Epithelial cell of prostate (primary cell): Measurements from ENCODE around the gene REEP6.
"Not testable (repeated sequence)": the region's sequence is repeated elsewhere in the genome, so short reads cannot be mapped to it uniquely, and the experiment has no call there.

Source experiments
- DNase-seq: peaks from one replicate; pipeline ENCODE4 v3.0.0-alpha.2; 2011; ENCODE audit warnings: low read depth, low spot score
- H3K27ac ChIP-seq: fragments of 450-650 bp; 2 replicates; pipeline ENCODE4 v1.5.1; 2017; ENCODE audit warnings: mild to moderate bottlenecking

REEP6 gene

GRCh38 chr19:1505012-1505411, 14.0 kb downstream of the REEP6 start:
- no peak for DNase-seq
- no peak overlapping the region for H3K27ac ChIP-seq

- DNase-seq, result no peak
- no peak overlapping the region for H3K27ac ChIP-seq
These were observed 15.3 kb downstream of the REEP6 start for GRCh38 chr19:1505991-1506881.

- DNase-seq, result no peak
- peak overlapping the region; percentile 60 for H3K27ac ChIP-seq
These were observed 16.2 kb downstream of the REEP6 start for GRCh38 chr19:1507192-1507660.

DNA sequence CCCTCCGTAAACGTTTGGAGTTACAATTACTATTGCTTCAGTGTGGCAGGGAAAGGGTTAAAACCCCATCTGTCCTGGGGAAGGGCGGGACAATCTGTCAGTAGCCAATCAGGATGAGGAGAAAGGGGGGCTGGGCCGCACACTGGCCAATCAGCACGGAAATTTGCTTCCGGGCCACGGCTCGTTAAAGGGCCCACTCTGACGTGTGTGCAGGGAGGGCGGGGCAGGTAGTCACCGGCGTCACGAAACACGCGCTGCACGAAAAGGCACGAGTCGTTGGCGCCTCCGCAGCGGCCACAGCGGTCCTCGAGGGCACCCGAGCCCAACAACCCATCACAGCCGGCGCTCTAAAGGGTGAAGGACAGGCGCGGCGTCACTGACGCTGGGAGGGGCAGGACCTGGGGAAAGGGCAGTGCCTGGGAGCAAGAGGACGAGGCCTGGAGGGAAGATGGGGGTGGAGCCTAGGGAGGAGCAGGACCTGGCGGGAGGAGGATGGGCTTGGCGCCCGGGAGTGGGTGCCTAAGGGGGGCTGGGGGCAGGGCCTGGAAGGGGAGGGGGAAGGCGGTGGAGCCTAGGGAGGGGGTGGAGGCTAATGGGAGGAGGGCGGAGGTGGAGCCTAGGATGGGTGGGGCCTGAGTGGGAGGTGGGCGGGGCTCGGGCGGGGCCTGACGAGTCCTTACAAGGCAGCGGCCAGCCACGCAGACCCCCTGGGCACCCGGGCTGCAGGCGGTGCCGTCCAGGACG, 17.0 kb downstream of the REEP6 start:
- H3K27ac ChIP-seq, result peak overlapping the region; percentile 60
- DNase-seq, result peak; percentile 73

GRCh38 chr19:1508507-1508856, 17.5 kb downstream of the REEP6 start:
- H3K27ac ChIP-seq, result peak overlapping the region; percentile 60
- DNase-seq, result no peak

DNA sequence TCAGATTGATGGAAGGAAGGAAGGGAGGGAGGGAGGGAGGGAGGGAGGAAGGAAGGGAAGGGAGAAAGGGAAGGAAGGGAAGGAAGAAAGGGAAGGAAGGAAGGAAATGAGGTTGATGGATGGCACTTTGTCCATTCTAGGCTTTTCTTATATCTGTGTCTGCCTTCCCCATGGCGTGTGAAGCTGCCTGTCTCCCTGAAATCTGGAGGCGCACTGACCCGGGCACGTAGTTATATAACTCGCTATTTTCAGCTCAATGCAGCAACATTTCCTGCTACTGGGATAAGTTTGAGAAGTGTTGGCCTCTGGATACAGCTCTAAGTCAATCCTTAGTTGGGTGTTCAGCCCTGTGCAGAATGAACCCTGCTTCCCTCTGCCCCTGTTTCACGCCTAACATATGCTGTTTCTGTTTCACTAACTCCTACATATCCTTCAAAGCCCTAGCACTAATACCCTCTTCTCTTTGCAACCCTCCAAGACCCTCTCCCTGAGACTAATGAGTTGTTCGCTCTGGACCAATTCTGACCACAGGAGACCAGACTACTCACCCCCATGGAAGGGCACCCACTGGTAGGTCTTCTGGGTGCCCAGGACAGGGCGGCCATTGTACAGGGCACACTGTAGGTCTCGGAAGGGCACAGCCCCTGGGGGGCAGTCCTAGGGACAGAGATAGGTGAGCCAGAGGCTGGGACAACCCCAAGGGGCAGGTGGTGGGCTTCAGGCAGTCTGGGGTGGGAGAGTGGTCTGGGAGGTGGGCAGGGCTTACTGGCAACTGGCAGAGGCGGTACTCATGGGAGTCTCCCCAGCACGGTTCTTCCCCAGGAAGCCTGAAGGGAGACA, 18.8 kb downstream of the REEP6 start:
- DNase-seq, result no peak
- H3K27ac ChIP-seq, result no peak overlapping the region

GRCh38 chr19:1510442-1510806, 19.4 kb downstream of the REEP6 start:
- no peak for DNase-seq
- H3K27ac ChIP-seq, result no peak overlapping the region

GRCh38 chr19:1510807-1511206, 19.8 kb downstream of the REEP6 start:
- DNase-seq, result no peak
- H3K27ac ChIP-seq, result no peak overlapping the region

DNA sequence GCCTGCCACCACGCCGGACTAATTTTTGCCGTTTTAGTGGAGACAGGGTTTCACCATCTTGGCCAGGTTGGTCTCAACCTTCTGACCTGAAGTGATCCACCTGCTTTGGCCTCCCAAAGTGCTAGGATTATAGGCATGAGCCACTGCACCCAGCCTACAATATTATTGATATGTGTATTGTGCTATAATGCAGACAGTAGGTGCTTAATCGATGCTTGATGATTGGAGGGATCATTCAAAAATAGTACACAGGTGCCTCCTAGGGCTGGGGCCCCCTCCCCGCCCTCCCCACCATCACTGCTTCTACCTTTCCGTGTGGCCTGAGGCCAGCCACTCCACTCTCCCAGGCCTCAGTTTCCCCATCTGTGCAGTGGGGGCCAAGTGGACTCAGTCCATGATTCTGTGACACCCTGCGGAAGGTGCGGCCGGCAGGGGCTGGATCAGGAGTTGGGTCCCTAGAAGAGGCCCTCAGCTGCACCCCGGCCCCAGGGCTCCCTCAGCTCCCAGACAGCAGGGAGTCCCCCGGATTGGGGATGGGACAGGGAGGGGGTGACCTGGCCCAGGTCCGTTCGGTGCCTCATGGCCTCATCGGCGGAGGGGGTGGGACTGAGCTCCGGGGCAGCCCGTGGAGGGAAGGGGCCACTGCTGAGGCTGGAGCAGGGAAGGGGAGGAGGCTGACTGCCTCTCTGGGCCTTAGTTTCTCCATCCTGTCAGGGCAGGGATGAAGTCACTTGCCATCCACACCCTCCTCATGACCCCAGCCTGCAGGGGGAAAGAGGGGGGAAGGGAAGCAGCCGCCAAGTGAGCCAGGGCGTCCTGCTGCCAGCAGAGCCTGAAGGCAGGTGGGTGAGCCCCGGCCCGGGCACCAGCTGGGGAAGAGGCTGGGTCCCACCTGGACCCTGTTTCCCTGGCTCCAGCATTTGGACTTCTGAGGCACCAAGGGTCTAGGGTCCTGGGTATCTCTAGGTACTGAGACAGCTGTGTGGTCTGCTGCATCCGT, 20.6 kb downstream of the REEP6 start:
- DNase-seq, result no peak
- no peak overlapping the region for H3K27ac ChIP-seq

DNA sequence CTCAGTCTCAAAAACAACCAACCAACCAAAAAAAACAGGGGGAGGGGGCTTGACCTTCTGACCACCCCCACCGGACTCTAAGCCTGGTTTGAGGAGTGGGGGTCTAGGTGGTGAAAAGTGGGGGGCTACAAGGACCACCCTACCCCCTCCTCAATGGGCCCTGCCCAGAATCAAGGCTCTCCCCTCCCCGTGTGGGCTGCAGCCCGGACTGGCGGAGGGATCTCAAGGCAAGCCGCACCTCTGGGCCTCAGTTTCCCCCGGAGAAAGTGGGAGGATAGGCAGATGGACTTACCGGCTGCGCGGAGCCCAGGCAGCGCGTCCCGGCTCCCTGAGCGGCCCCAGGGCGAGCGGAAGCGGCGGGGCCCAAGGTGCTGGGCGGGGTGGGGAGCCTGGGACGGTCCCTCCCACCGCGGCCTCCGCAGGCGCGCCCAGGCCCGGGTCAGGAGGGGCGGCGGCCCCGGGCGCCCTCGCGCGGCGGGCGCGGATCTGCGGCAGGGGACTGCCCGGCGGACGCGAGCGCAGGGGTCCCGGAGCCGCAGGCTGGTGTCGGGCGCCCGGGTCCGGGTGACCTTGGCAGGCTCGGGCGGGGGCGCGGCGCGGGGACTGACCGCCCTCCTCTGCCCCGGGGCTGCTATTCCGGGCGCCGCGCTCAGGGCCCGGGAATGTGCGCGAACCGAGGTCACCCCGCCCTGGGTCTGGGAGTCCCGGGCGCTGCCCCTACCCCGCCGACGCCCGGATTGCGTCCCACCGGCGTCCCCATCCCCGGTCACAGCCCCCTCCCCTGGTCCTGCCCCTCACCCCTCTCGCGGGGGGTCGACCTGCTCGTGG, 21.9 kb downstream of the REEP6 start, which contains the start of gene ADAMTSL5:
Gene ADAMTSL5 (minus strand): TSS at position 349 of the 828 bp plus-strand sequence. CDS start 2,076 bp downstream, outside the sequence.
- H3K27ac ChIP-seq, result peak within 1 kb of the TSS; percentile 73
- no peak for DNase-seq

DNA sequence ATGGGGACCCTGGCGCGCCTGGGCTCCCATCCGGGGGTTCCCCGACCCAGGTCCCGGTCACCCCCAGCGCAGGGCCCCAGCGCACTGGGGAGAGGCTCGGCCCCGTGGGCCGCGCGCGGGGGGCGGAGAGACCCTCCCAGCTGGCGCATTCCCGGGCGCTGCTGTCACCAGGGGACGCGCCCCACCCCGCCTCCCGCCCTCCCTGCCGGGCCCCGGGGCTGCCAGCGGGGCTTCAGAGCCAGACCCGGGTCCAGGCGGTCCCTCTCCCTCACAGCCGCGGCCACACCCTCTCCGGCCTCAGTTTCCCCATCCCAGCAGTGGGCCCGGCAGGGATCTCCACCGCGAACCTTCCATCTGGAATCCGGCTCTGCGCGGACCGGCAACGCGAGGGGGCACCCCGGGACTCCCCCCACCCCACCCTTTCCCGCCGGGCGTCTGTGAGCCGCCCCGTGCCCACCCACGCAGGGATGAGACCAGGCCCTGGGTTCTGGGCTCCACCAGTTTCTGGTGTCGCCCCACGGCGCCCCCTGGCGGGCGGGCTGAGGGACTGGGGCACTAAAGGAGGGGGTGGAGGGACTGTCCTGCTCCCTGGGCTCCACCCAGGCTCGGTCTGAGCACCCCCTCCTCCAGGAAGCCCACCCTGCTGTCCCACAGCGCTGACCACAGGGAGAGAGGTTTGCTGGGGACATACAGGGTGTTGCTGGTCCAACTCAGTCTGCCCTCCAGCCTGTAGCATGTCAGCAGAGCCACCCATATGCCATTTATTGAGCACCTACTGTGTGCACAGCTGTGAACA, 22.7 kb downstream of the REEP6 start:
- H3K27ac ChIP-seq, result peak overlapping the region; percentile 73
- DNase-seq, result no peak

- H3K27ac ChIP-seq, result no peak overlapping the region
- DNase-seq, result no peak
These were observed 23.3 kb downstream of the REEP6 start for GRCh38 chr19:1514295-1514661.

DNA sequence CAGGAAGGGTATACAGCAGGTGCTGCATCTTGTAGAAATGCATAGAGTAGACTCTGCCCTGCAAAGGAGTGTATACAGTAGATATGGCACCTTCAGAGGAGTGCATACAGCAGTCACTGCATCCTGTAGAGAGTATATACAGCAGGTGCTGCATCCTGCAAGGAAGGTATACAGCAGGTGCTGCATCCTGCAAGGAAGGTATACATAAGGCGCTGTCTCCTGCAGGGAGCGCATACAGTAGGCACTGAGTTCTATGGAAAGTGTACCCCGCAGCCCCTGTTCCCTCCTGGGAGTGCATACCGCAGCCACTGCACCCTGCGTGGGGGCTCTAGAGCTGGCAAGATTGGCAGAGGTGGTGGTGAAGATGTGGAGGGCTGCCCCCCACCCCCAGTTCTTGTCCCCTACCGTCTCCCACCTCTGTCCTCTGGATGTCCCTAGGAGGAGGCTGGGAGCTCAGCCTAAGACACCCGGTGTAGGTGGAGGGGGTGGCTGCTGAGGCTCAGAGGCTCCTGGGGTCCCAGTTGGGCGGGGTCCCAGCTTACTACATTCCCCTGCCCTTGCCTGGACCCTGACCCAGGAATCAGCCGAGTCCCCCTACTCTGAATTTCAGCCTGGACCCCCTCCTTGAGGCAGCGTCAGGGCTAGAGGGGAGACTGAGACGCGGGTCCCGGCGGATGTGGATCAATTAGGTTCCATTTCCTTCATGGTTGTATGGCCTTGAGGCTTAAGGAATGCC, 24.2 kb downstream of the REEP6 start:
- DNase-seq, result no peak
- no peak overlapping the region for H3K27ac ChIP-seq

GRCh38 chr19:1516395-1516753, 25.4 kb downstream of the REEP6 start:
- no peak overlapping the region for H3K27ac ChIP-seq
- DNase-seq, result no peak

DNA sequence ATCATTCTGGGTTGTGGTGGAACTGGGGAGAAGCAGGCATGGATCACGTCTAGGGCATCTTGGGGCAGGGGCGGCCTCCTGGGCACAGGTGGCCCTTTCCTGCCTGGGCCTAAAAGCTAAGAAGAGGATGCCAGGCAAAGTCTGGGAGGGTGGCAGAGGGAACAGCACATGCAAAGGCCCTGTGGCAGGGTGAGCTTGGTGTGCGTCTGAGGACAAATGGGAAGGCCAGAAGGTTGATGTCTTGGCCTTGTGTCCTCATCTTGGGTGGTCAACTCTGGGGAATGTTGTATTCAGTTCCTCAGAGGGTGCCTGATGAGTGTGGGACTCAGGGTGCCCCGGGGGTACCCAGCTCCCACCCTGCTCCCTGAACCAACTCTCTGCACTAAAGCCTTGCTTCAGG, 27.5 kb downstream of the REEP6 start:
- H3K27ac ChIP-seq, result no peak overlapping the region
- no peak for DNase-seq

DNA sequence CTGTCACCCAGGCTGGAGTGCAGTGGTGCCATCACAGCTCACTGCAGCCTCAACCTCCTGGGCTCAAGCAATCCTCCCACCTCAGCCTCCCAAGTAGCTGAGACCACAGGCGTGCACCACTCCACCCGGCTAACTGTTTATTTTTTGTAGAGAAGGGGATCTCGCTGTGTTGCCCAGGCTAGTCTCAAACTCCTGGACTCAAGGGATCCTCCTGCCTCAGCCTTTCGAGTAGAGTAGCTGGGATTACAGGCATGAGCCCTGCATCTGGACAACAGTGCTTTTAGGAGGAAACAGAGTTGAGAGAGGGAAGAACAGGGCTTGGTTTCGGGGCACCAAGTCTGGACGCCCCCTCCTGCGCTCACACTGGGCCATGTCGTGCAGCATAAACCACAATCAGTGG, 28.8 kb downstream of the REEP6 start:
- DNase-seq, H3K27ac ChIP-seq: not testable (repeated sequence)

GRCh38 chr19:1520203-1520780, 29.3 kb downstream of the REEP6 start:
- no peak for DNase-seq
- H3K27ac ChIP-seq, result no peak overlapping the region
